Fibroblast of gingiva (primary cell): ENCODE data around the gene TEAD1.

Experiments used
- DNase-seq: peaks from one replicate; pipeline ENCODE4 v3.0.0-alpha.2; 2011; ENCODE audit warnings: low read depth

The TEAD1 gene

GRCh38 chr11:12673924-12674570, at the start of gene TEAD1:
Gene TEAD1, plus strand, starts transcription at chr11:12674421.
- peak; percentile 97 for DNase-seq

DNA sequence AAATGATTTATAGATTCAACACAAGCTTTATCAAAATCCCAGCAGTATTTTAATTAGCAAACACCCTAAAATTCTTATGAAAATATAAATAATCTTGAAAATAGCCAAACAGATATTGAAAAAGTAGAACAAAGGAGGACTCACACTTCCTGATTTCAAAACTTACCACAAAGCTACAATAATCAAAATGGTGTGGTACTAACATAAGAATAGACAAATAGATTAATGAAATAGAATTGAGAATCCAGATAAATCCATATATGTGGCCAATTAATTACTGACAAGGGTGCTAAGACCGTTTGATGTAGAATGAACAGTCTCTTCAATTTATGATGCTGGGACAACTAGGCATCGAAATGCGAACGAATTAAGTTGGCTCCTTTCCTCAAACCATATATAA, 49.6 kb upstream of the TEAD1 start:
- DNase-seq, result no peak

- DNase-seq, result peak; percentile 86
These were observed 48.7 kb upstream of the TEAD1 start for GRCh38 chr11:12625438-12626071.

DNA sequence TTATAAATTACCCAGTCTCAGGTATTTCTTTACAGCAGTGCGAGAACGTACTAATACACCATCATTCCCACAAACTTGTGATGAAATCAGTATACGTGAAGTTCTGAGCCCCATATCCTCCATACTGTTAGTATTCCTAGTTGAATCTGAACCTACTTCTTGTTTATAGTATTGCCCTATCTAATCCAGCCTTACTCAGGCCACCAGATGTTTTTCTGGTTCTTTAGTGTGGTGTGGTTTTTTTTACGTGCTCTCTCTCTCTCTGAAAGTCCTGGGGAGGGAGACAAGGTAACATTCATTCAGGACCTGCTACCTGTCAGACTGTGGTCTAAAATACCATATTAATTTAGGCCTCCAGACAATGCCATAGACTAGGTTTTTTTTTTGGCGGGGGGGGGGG, 47.6 kb upstream of the TEAD1 start:
- DNase-seq, result no peak

- DNase-seq, result no peak
These were observed 45.9 kb upstream of the TEAD1 start for GRCh38 chr11:12628314-12628713.

GRCh38 chr11:12629601-12630313, 44.5 kb upstream of the TEAD1 start:
- DNase-seq, result peak; percentile 73

- DNase-seq, result no peak
These were observed 42.6 kb upstream of the TEAD1 start for GRCh38 chr11:12631651-12632050.

DNA sequence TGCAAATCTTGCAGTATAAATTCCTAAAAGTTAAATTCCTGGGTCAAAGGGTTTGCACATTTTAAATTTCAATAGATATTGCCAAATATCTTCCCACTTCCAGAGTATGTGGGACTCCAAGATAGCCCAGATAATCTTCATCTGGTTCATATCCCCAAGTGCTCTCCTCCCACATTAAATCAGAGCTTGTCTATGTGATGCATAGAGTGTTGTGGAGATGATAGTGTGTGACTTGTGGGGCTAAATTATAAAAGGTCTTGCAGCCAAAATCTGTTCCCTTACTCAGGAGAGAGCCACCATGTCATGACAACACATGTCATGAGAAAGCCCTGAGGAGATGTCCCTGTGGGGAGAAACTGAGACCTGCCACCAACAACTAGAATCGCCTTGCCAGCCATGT, 39.9 kb upstream of the TEAD1 start:
- DNase-seq, result no peak

GRCh38 chr11:12636871-12637410, 37.3 kb upstream of the TEAD1 start:
- no peak for DNase-seq

- DNase-seq, result no peak
These were observed 34.8 kb upstream of the TEAD1 start for GRCh38 chr11:12639388-12639787.

DNA sequence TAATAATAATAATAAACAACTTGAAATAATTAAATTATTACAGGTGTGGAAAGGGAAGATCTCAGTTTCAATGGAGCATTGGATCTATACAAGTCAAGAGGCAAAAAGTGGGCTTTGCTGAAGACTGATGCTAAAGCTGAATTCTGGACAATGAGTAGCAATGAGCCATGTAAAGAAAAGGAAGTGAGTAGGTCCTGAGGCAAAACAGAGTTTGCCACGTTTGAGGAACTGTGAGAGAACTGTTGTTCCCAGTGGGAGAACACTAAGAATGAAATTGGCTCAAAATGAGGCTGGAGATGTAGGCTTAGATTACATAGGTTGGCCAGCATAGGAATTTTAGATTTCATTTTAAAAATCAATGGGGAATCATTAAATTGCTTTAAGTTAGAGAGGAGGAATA, 33.9 kb upstream of the TEAD1 start:
- no peak for DNase-seq

- no peak for DNase-seq
These were observed 33.0 kb upstream of the TEAD1 start for GRCh38 chr11:12640926-12641849.

DNA sequence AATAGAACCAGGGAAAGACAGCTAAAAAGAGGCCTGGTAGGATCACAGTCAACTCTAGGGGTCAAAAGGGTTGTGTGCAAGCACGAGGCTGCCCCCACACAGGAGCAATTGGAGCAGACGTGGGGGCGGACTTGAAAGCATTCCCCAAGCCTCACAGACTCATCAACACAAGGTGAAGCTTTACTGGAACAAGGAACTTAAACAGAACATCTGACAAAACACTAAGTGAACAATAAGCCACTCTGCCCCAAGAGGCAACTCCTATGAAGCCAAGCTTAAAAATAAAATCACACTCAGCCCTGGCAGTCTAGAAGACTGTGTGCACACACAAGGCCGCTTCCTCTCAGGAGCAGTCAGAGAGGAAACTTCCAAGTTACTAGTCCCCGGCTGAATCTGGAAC, 32.2 kb upstream of the TEAD1 start:
- DNase-seq, result no peak

GRCh38 chr11:12642806-12643428, 31.3 kb upstream of the TEAD1 start:
- no peak for DNase-seq

DNA sequence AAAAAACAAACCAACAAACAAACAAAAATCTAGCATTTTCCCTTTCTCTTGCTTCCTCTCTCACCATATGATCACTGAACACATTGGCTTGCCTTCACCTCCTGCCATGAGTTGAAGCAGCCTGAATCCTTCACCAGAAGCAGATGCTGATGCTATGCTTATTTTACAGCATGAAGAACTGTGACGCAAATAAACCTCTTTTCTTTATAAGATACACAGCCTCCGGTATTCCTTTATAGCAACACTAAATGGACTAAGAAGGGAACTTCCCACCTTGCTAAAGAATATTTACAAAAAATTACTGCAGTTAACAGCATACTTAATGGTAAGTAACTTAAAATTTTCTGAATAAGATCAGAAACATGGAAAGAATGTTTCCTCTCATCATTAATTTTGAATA, 27.7 kb upstream of the TEAD1 start:
- DNase-seq, result no peak

- no peak for DNase-seq
These were observed 20.5 kb upstream of the TEAD1 start for GRCh38 chr11:12653729-12654128.

DNA sequence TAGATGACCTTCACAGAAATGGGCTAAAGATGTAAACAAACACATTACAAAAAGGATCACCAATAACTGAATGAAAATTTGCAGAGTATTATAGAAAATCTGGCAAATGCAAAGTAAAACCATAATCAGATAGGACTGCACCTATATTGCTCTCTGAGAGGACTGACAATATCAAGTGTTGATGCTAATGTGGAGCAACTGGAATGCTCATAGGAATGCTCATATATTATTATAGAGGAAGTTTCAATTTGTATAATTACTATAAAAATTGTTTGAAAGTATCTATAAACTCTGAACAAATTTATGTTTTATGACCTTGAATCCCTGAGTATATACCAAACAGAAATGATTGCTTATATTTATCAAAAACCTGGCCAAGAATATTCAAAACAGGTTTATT, 18.4 kb upstream of the TEAD1 start:
- no peak for DNase-seq

DNA sequence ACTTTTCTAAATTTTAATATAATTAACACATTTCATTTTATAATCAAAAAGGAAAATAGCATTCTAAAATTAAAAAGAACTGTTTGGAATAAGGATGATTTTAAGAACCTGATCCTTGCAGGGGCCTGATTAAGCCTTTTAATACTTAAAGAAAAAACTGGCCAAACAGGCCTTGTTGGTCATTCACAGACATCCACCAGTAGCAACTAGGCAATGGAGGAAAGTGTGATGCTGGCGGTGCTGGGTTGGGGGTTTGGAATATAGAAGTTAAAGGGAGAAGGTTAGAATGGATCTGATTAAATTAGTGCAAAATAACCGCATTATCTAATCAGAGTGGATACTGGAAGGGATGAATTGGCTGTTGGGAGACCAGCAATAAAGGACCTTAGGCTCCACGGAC, 16.9 kb upstream of the TEAD1 start:
- no peak for DNase-seq

DNA sequence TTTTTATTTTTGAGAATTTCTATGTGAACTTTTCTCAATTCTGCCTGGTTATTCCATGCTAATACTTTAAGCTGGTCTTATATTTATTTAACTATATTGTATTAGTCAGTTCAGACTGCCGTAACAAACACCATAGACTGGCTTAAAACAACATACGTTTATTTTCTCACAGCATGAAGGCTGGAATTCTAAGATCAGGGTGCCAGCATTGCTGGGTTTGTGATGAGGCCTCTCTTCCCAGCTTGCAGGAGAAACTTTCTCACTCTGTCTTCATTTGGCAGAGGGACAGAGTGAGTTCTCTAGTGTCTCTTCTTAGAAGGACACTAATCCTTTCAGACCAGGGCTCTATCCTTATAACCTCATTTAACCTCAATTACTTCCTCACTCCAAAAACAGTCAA, 16.2 kb upstream of the TEAD1 start:
- DNase-seq, result no peak

DNA sequence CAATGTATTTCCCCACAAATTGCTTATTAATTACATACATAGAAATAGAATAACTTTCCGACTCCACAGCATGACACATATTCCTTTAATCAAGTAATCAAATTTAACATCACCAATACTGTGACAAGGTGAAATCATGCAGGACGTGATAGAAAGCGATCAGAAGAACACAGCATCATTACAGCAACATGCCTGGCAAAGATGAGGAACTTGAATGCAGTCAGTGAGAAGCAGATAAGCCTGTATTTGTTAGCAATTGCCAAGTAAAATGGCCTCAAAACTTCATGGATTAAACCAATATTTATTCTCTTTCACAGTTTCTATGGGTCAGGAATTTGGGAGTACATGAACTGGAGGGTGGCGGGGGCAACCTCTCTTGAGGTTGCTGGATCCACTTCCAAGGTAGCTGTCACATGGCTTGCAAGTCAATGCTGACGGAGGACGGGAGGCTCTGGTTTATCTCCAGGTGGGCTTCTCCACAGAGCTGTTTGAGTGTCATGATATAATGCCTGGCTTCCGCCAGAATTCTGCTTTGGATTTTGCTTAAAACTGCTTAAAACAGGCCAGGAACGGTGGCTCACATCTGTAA, 12.0 kb upstream of the TEAD1 start:
- DNase-seq, result no peak

- DNase-seq, result no peak
These were observed 9.8 kb upstream of the TEAD1 start for GRCh38 chr11:12664385-12664784.
